ENCODE measurements around the gene YBEY.

YBEY gene

GRCh38 chr21:46329796-46330195 is 43.7 kb downstream of the YBEY start:
- no peak for DNase-seq (ENCODE audit: low read depth)

GRCh38 chr21:46334351-46335140 is 48.4 kb downstream of the YBEY start:
- DNase-seq (ENCODE audit: low read depth): no peak

GRCh38 chr21:46336603-46337002 is 50.5 kb downstream of the YBEY start:
- no peak for DNase-seq (ENCODE audit: low read depth)

- DNase-seq (ENCODE audit: low read depth): no peak
Measured at GRCh38 chr21:46340998-46341397, 54.9 kb downstream of the YBEY start.

GRCh38 chr21:46344219-46344915 is 58.2 kb downstream of the YBEY start:
- no peak for DNase-seq (ENCODE audit: low read depth)

- no peak for DNase-seq (ENCODE audit: low read depth)
Measured at GRCh38 chr21:46345861-46346260, 59.7 kb downstream of the YBEY start.

GRCh38 chr21:46346296-46347202 is 60.4 kb downstream of the YBEY start:
- no peak for DNase-seq (ENCODE audit: low read depth)

- no peak for DNase-seq (ENCODE audit: low read depth)
Measured at GRCh38 chr21:46347203-46347550, 61.0 kb downstream of the YBEY start.
